ENCODE results near the gene GGA1.

GGA1 gene

GRCh38 chr22:37665487-37665886 lies 56.9 kb downstream of the GGA1 start:
- no peak overlapping the region for H3K4me3 ChIP-seq (ENCODE audit: low read depth, low read length)
- TF ChIP-seq CTCF (IDR thresholded peaks at IDR 0.05; ENCODE audit: control insufficient read depth, extremely low read depth, insufficient read depth), result no peak
- DNase-seq (ENCODE audit: low read depth), result no peak

- no peak for DNase-seq (ENCODE audit: low read depth)
- no peak for TF ChIP-seq CTCF (IDR thresholded peaks at IDR 0.05; ENCODE audit: control insufficient read depth, extremely low read depth, insufficient read depth)
- no peak overlapping the region for H3K4me3 ChIP-seq (ENCODE audit: low read depth, low read length)
Measured at GRCh38 chr22:37669586-37669985, 61.0 kb downstream of the GGA1 start.

GRCh38 chr22:37672206-37672919 lies 63.7 kb downstream of the GGA1 start:
- DNase-seq (ENCODE audit: low read depth), result no peak
- no peak for TF ChIP-seq CTCF (IDR thresholded peaks at IDR 0.05; ENCODE audit: control insufficient read depth, extremely low read depth, insufficient read depth)
- no peak overlapping the region for H3K4me3 ChIP-seq (ENCODE audit: low read depth, low read length)

GRCh38 chr22:37672920-37673455 lies 64.4 kb downstream of the GGA1 start:
- DNase-seq (ENCODE audit: low read depth), result no peak
- no peak for TF ChIP-seq CTCF (IDR thresholded peaks at IDR 0.05; ENCODE audit: control insufficient read depth, extremely low read depth, insufficient read depth)
- no peak overlapping the region for H3K4me3 ChIP-seq (ENCODE audit: low read depth, low read length)

GRCh38 chr22:37674248-37674647 lies 65.6 kb downstream of the GGA1 start:
- DNase-seq (ENCODE audit: low read depth), result no peak
- TF ChIP-seq CTCF (IDR thresholded peaks at IDR 0.05; ENCODE audit: control insufficient read depth, extremely low read depth, insufficient read depth), result no peak
- no peak overlapping the region for H3K4me3 ChIP-seq (ENCODE audit: low read depth, low read length)

- DNase-seq (ENCODE audit: low read depth), result no peak
- no peak within 1 kb of the TSS for H3K4me3 ChIP-seq (ENCODE audit: low read depth, low read length)
- TF ChIP-seq CTCF (IDR thresholded peaks at IDR 0.05; ENCODE audit: control insufficient read depth, extremely low read depth, insufficient read depth), result no peak
Measured at GRCh38 chr22:37674951-37675929, 66.6 kb downstream of the GGA1 start, which contains the start of gene LGALS1. Gene LGALS1, plus strand, starts transcription at chr22:37675636. Its CDS starts 67 bp downstream, at chr22:37675703.

All from LNCaP clone FGC (cell line).